Ishikawa (cell line): Measurements from ENCODE around the gene LRRIQ1.

Experiments
- CEBPB ChIP-seq: IDR thresholded peaks from 2 replicates; pipeline ENCODE4 v1.6.1; 2012
- CREB1 ChIP-seq: IDR thresholded peaks from 2 replicates; pipeline ENCODE4 v1.6.1; 2012; ENCODE audit warnings: low read depth
- EGR1 ChIP-seq: IDR thresholded peaks from 2 replicates; pipeline ENCODE4 v1.6.1; 2012
- EP300 ChIP-seq: IDR thresholded peaks from 2 replicates; pipeline ENCODE4 v1.6.1; 2012; ENCODE audit warnings: borderline replicate concordance
- FOXM1 ChIP-seq: IDR thresholded peaks from 2 replicates; pipeline ENCODE4 v1.6.1; 2012; ENCODE audit warnings: low read depth, borderline replicate concordance
- NFIC ChIP-seq: IDR thresholded peaks from 2 replicates; pipeline ENCODE4 v1.6.1; 2012
- RAD21 ChIP-seq: IDR thresholded peaks from 2 replicates; pipeline ENCODE4 v1.6.1; 2012; ENCODE audit warnings: low read depth
- TAF1 ChIP-seq: IDR thresholded peaks from 2 replicates; pipeline ENCODE4 v1.6.1; 2012; ENCODE audit warnings: low read depth, mild to moderate bottlenecking
- TCF12 ChIP-seq: IDR thresholded peaks from 2 replicates; pipeline ENCODE4 v1.6.1; 2012; ENCODE audit warnings: low read depth
- TEAD4 ChIP-seq: IDR thresholded peaks from 2 replicates; pipeline ENCODE4 v1.6.1; 2012
- ZBTB7A ChIP-seq: IDR thresholded peaks from 2 replicates; pipeline ENCODE4 v1.6.1; 2012; ENCODE audit warnings: low read depth
- TF ChIP-seq, protein P1 (sequence below): IDR thresholded peaks from 2 replicates; pipeline ENCODE4 v1.6.1; 2012; ENCODE audit warnings: low read depth, mild to moderate bottlenecking
- TF ChIP-seq, protein P2 (sequence below): IDR thresholded peaks from 2 replicates; pipeline ENCODE4 v1.6.1; 2012

DNA sequence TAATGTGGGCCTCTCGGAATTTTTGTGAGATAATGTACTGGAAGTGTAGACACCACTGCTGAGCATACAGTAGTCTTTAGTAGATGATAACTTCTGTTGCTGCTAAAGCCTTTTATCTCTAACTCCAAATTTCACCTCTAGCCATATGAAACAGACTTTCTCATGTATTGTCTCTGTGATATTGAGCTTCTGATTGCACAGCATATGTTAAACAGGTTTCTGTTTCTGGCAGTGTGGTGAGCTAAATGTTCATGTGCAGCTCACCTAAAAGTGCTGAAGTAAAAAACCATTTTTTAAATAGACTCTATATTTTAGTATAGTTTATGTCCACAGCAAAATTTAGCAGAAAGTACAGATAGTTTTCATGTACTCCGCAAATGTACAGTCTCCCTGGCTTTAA is 154.6 kb downstream of the LRRIQ1 start:
- TF ChIP-seq, protein P1, sequence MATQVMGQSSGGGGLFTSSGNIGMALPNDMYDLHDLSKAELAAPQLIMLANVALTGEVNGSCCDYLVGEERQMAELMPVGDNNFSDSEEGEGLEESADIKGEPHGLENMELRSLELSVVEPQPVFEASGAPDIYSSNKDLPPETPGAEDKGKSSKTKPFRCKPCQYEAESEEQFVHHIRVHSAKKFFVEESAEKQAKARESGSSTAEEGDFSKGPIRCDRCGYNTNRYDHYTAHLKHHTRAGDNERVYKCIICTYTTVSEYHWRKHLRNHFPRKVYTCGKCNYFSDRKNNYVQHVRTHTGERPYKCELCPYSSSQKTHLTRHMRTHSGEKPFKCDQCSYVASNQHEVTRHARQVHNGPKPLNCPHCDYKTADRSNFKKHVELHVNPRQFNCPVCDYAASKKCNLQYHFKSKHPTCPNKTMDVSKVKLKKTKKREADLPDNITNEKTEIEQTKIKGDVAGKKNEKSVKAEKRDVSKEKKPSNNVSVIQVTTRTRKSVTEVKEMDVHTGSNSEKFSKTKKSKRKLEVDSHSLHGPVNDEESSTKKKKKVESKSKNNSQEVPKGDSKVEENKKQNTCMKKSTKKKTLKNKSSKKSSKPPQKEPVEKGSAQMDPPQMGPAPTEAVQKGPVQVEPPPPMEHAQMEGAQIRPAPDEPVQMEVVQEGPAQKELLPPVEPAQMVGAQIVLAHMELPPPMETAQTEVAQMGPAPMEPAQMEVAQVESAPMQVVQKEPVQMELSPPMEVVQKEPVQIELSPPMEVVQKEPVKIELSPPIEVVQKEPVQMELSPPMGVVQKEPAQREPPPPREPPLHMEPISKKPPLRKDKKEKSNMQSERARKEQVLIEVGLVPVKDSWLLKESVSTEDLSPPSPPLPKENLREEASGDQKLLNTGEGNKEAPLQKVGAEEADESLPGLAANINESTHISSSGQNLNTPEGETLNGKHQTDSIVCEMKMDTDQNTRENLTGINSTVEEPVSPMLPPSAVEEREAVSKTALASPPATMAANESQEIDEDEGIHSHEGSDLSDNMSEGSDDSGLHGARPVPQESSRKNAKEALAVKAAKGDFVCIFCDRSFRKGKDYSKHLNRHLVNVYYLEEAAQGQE = no peak
- TF ChIP-seq CEBPB = no peak
- no peak for TF ChIP-seq TEAD4
- TF ChIP-seq, protein P2, sequence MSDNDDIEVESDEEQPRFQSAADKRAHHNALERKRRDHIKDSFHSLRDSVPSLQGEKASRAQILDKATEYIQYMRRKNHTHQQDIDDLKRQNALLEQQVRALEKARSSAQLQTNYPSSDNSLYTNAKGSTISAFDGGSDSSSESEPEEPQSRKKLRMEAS = no peak
- TF ChIP-seq RAD21 = no peak
- no peak for TF ChIP-seq EP300
- no peak for TF ChIP-seq CREB1
- no peak for TF ChIP-seq EGR1
- no peak for TF ChIP-seq FOXM1
- no peak for TF ChIP-seq ZBTB7A
- no peak for TF ChIP-seq NFIC
- TF ChIP-seq TAF1 = no peak
- no peak for TF ChIP-seq TCF12
